ENCODE measurements around the gene SPRYD4. TPM values are rescaled to one million over a fixed set of nuclear protein-coding genes. Genes with fewer than 3 reads are reported as not detected.

The SPRYD4 gene
- total and polyA plus RNA-seq, 9 of the 15 experiments (the other 6 are each of a cell fraction or from before 2014, with no cell fraction given) = 1.8 to 4.7 (median 2.8) TPM

- H3K9me3 ChIP-seq (replicated peaks; ENCODE audit: control insufficient read depth, insufficient read depth, low read depth, low read length) = no peaks in the 10 kb centered on the region
- no peaks in the 10 kb centered on the region for H3K9me1 ChIP-seq (ENCODE audit: control insufficient read depth, insufficient read depth, low read length)
- H3K36me3 ChIP-seq (ENCODE audit: control insufficient read depth, insufficient read depth, low read length) = peaks cover 10% of the 10 kb centered on the region; the same call in 2 of the 3 replicates
- in situ Hi-C loops (cut with MboI) (no loop called here), intact Hi-C loops (cut with micrococcal nuclease) (no loop called here)
- CTCF ChIA-PET (ENCODE audit: low intra/inter-chr PET ratio) = no interaction called here
- FAIRE-seq (no peak), ATAC-seq (no peak), DNase-seq (ENCODE audit: extremely low read depth in 1 of 4, low spot score in 3 of 4) (no peak)
- no peak overlapping the region for H3K4me2 ChIP-seq (ENCODE audit: insufficient read depth, low read length)
- 50% methylated on average over 3 of the region's 5 CpGs for WGBS (ENCODE audit: insufficient coverage, low coverage, missing lambda C conversion rate)
- H3K27ac ChIP-seq (ENCODE audit: extremely low read depth, low read depth, low read length) = no peak overlapping the region
- no peak overlapping the region for H3K4me3 ChIP-seq
- H4K20me1 ChIP-seq (replicated peaks; ENCODE audit: control insufficient read depth, insufficient read depth, low read length) = no peaks in the 10 kb centered on the region
- H3K4me1 ChIP-seq (replicated peaks in 1 of 2; ENCODE audit: control insufficient read depth in 2 of 2, insufficient read depth in 2 of 2, low read length in 2 of 2) = peaks cover 14 to 17% of the 10 kb centered on the region in 2 experiments
- no TSS peak for BruUV-seq (replicated peaks)
- TF ChIP-seq ZNF449 (CRISPR knock-in tag; IDR thresholded peaks at IDR 0.05) (no peak), HMG20B (CRISPR knock-in tag; IDR thresholded peaks at IDR 0.05) (no peak), HNRNPK (IDR thresholded peaks at IDR 0.05; ENCODE audit: low read depth, low read length, poor library complexity, severe bottlenecking) (no peak), TSC22D4 (tag; IDR thresholded peaks at IDR 0.05) (no peak), NFATC3 (IDR thresholded peaks at IDR 0.05) (no peak), THRB (CRISPR knock-in tag; conservative IDR thresholded peaks at IDR 0.05) (no peak), PKNOX1 (IDR thresholded peaks at IDR 0.05) (no peak), ZC3H11A (IDR thresholded peaks at IDR 0.05; ENCODE audit: low read depth, low read length) (no peak), XRCC3 (IDR thresholded peaks at IDR 0.05) (no peak), ZNF444 (CRISPR knock-in tag; IDR thresholded peaks at IDR 0.05) (no peak), HLTF (IDR thresholded peaks at IDR 0.05) (no peak), EHMT2 (IDR thresholded peaks at IDR 0.05) (no peak), ZNF644 (tag; IDR thresholded peaks at IDR 0.05; ENCODE audit: low read depth) (no peak), NR2C2 (CRISPR knock-in tag; IDR thresholded peaks at IDR 0.05) (no peak), NR2C2 (tag; IDR thresholded peaks at IDR 0.05) (no peak)
- H3K79me2 ChIP-seq (ENCODE audit: control insufficient read depth, insufficient read depth, low read length) = peaks cover 25% of the 10 kb centered on the region
- POLR2A ChIA-PET = interaction anchor here (0.6 to 2.8 kb wide), 5 partner anchors 9 to 107 kb away, joined by 3 to 9 read pairs (median 6); partner anchors contain the start of gene STAT2
- H3K9ac ChIP-seq (ENCODE audit: insufficient read depth in 1 of 2, low read depth in 2 of 2, low read length in 2 of 2) = peak overlapping the region in 1 of 2 experiments; percentile 16; a peak in 1 of 4 replicates
- peak overlapping the region; percentile 80 for H2AFZ ChIP-seq (ENCODE audit: low read depth, low read length)
- no peaks in the 10 kb centered on the region for H3K27me3 ChIP-seq (ENCODE audit: control insufficient read depth in 2 of 2, insufficient read depth in 2 of 2, low read length in 2 of 2)
Measured at GRCh38 chr12:56451147-56451546, 17.2 kb upstream of the SPRYD4 start.

Data from K562 (cell line).